Esophagus muscularis mucosa (tissue), 4 donors: ENCODE results near the gene LRRC47.

Source experiments
- CTCF ChIP-seq, 3 experiments: fragments of 200-600 bp in 2 of 3; fragments of 450-650 bp in 1 of 3; sonication (generic) in 2 of 3; IDR thresholded peaks; one replicate each; pipeline ENCODE4 v1.5.1; 2017 to 2019; ENCODE audit warnings: antibody characterized with exemption in 3 of 3, mild to moderate bottlenecking in 2 of 3, moderate library complexity in 1 of 3
- EP300 ChIP-seq: sonication (generic); formaldehyde crosslinking; IDR thresholded peaks from one replicate; pipeline ENCODE4 v1.6.1; 2017; ENCODE audit warnings: antibody characterized with exemption
- POLR2A ChIP-seq: fragments of 450-650 bp; IDR thresholded peaks from one replicate; pipeline ENCODE4 v1.6.1; 2017; ENCODE audit warnings: antibody characterized with exemption, moderate library complexity, mild to moderate bottlenecking, low read depth
- POLR2AphosphoS5 ChIP-seq, 2 donors: sonication (generic); formaldehyde crosslinking; IDR thresholded peaks; one replicate each; pipeline ENCODE4 v1.6.1; 2017; ENCODE audit warnings: antibody characterized with exemption in 2 of 2

GRCh38 chr1:3828391-3828790, 32.1 kb upstream of the LRRC47 start:
- TF ChIP-seq CTCF (IDR thresholded peaks at IDR 0.05) (no peak), POLR2AphosphoS5 (IDR thresholded peaks at IDR 0.05) (no peak), POLR2A (no peak), EP300 (no peak)
